HG03135 (cell line): Measurements from ENCODE around the gene CHMP5.

ENCODE experiments used
- ATAC-seq: cut with Tn5 transposase; IDR thresholded peaks from one replicate; pipeline ENCODE4 v1.9.1; 2021; ENCODE audit warnings: mild to moderate bottlenecking, moderate library complexity; ENCODE audit not compliant: unreplicated experiment

The CHMP5 gene

DNA sequence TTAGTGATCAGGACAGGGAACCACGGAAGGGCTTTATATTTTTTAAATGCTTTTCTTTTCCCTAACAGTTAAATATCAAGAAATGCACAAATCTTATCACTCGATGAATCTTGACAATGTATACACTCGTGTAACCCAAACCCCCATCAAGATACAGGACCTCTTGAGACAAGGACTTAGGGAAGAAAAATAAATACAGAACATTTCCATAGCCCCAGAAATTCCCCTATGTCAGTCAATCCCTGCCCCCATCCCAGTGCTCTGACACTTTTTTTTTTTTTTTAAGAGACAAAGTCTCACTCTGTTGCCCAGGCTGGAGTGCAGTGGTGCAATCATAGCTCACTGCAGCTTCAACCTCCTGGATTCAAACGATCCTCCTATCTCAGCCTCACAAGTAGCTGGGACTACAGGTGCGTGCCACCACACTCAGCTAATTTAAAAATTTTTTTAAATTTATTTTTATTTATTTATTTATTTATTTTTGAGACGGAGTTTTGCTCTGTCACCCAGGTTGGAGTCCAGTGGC is 22.2 kb upstream of the CHMP5 start:
- no peak for ATAC-seq

DNA sequence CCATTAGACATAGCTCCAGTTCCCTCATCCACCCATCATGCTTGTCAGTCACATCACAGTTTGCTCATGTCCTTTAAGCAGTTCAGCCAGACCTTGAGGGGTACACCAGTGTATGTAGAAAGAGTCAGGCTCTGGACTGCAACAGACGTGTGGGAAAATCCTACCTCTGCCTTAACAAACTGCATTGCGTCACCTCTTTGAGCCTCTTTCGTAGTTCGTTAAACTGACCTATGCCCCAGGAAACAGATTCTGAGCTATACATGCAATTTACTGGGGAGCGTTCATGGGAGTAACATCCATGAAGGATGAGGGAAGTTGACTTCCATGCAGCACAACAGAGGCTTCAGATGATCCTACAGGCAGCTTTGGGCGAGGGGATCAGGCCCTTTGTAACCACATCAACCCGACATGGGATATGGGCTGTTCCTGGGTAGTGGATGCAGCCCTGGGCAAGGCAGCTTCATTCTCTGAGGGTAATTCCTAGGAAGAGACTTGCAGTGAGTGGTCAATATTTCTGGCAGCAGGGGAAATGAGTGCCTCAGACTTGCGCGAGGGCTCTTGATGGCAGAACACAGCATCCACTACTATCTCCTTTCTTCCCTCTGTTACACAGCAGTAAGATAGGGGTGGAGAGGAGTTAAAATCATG is 20.6 kb upstream of the CHMP5 start:
- ATAC-seq: no peak

DNA sequence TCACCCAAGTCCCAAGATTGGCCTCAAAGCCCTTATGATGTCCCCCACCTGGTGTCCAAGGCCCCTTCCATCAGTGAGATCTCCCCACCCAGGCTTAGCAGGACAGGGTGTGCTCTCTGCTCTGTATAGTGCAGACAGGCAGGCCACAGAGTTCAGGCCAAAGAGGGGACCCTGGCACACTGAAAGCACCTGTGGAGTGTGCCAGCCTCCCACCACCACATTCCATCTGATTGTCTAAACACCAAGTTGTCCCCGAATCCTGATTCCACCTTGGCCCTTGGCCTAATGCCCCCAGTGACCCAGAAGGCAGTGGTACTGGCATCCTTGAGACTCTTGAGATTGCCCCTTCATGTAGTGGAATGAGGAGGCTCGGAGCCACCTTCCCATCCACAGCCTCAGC is 19.5 kb upstream of the CHMP5 start:
- no peak for ATAC-seq

DNA sequence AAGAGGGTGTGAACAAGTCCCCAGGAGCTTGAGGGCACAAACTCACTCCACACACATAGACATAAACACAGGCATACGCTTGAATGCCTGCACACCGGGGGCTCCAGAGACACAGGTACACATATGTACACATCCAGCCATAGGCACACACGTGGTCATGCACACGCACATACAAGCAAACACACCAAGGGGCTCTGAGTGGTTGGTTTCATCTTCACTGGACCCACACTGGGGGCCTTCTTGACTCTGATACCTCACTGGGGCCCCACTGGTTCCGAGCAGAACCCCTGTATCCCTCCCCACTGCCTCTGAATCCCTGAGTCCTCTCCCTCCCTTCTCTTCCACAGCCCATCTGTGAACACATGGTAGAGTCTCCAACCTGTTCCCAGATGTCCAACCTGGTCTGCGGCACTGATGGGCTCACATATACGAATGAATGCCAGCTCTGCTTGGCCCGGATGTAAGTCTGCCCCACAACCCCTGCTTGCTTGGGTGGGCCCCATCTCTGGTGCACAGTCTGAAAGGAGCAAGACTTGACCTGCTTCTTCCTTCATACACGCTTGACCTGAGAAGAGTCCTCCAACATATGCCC is 18.5 kb upstream of the CHMP5 start:
- ATAC-seq: no peak

DNA sequence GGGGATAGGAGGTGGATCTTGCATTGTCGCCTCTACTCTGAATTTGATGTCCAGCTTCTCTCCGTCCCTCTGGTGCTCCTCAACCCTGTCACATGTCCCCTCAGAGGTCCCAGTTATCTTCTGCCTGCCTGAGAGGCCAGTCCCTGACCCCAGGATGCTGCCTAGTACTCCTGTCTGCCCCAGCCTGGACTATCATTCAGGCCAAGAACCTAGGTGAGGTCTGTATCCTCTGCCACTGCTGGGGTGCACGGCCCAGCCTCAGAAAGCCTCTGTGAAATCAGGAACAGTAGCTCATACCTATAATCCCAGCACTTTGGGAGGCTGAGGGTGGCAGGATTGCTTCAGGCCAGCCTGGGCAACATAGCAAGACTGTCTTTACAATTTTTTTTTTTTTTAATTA is 16.2 kb upstream of the CHMP5 start:
- no peak for ATAC-seq

DNA sequence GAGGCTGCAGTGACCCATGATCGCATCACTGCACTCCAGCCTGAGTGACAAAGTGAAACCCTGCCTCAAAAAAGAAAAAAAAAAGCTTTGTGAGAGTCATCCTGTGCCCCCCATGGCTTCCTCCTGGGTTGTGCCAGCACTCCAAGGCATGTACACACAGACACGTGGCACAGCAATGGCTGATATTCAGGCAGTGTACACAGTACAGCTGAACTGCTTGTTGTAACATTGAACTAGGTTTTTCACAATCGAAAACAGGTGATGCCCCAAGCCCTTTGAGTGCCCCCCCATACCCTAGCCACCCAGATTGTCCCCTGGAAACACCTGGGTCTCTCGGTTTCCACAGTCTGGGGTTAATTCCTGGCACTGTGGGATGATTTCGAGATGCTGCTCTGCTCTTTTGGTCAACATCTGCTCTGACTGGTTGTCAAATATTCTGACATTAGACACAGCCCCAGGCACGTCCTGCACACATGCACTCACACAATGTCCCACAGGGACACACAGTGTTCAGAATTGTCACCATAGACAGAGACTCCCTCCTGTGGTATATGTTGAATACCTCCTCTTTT is 15.7 kb upstream of the CHMP5 start:
- ATAC-seq: no peak

DNA sequence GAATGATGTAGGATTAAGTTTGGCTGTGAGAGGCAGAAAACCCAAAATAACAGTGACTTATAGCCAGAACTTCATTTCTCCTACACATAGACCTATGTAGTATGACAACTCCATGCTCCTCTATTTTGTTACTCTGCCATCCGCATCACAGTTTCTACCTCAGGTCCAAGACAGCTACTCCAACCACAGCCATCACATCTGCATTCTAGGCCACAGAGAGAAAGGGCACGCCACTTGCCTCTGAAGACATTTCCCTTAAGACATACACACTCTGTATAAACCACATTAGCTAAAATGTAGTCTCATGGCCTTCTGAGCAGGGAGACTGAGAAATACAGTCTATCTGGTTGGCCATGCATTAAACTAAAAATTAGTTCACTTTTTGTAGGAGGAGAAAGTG is 14.9 kb upstream of the CHMP5 start:
- ATAC-seq: no peak

DNA sequence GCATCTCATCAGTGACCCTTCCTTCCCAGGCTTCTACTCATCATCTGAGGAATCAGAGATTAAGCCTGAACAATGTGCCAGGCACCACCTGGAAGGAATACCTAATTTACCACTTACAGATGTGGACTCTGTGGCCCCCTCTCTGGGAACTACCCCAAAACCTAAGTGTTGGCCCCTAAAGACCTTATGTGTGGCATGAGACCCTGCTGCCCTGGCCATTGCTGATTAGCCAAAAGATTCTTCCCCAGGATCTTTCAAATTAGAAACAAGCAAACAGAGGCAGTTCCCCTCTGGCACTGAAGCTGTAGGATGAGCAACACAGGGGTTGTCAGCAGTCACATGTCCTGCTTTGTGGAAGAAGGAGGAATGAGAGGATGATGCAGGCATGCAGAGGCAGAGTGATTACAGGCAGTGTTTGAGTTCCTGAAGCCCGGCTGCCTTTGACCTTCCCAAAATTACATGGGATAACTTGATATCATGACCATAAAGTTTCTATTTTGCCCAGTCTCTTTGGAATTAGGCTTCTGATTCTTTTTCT is 14.3 kb upstream of the CHMP5 start:
- no peak for ATAC-seq

DNA sequence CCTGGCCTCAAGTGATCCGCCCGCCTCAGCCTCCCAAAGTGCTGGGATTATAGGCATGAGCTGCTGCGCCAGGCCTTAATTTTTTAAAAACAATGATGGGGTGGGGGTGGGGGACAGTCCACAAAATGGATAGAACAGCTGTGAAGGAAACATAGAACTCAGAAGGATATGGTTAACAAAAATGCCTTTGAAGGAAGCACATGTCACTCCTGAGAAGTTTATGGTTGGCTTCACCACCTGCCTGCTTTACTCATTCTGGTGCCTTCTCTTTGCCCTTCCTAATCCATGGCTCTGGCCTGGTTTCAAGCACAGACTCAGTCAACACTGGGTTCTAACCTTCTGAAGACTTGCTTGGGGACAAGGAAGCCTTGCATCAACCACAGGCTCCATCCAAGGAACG is 10.6 kb upstream of the CHMP5 start:
- ATAC-seq: no peak

DNA sequence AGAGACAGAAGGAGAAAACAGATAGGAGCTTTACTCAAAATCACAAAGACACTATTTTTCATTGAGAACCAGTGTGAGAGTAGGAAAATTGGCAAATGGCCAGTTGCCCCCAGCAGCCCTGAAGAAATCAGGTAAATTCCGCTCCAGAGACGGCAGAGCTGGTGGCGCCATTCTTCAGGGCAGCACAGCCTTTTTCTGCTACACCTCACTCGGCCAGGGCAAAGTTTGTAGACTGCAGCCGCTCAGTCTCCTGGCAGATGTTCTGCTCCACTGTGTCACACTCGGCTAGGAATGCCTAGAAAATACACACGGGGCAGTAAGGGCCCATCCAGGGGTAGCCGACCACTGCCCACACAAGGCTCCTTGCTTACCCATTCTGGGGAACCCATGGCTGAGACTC is 9.8 kb upstream of the CHMP5 start:
- no peak for ATAC-seq

DNA sequence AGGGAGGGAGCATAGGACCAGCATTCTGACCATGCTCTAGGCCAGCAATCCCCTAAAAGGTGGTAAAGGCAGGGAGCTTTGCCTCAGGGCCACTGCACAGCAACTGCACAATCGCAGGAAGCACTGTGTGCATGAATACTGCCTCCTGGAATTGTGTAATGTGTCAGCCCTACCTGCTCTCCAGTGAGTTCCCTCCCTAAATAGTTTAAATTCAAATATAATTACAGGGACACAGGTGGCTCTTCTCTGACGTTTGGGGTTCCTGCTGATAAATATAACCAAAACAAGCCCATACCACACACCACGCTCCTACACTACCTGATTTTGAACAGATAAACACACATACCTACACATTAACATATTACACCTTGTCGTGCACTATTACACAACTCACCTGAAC is 9.4 kb upstream of the CHMP5 start:
- ATAC-seq: no peak

DNA sequence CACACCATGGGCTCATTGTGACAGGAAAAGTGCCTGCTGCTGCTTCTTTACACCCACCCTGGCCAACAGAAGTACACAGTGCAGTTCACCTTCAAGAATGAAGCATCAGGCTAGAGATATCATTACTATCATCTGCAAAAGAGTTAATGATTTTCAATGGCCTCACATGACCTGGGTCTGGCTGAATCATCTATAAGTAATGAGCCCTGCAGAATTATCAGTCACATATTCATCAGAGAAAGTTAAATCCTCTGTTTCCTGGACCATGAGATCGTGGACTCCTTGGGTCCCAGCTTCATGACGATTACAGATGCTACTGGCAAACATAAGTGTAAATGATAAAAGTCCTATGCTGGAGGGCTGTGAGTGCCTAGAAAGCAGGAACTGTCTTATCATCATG is 8.6 kb upstream of the CHMP5 start:
- no peak for ATAC-seq

DNA sequence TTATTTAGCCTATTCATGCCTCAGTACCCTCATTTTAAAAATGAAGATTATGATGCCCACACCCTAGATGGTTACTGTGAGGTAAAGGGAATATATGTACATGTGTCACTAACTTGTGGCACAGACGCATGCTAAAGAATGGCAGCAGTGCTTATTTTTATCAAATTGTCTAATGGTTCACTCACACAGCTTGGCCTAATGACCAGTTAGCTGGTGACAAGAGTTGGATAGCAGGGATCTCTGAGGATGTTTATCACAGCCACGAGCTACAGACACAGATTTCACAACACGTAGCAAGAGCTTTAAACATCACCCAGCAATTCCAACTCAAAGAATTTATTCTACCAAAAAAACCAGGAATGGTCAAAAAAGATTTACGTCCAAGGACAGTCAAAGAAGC is 7.6 kb upstream of the CHMP5 start:
- ATAC-seq: no peak

DNA sequence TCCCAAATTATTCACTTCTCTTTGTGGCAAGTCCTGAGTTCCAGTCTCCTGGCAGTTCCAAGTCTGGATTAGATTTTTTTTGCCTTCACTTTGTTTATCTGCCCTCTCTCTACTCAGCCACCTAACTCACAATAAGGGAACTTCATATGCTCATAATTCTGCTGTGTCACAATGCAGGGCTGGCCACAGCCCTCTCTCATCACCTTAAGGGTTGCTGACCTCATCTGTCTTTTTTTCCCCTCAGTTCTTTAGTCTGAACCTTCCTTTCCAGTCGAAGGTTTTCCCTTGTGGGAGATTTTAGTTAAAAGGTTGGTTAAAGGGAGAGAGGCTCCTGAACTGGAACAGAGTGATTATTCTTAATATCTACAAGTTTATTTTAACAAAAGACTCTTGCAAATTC is 4.5 kb upstream of the CHMP5 start:
- ATAC-seq: no peak

DNA sequence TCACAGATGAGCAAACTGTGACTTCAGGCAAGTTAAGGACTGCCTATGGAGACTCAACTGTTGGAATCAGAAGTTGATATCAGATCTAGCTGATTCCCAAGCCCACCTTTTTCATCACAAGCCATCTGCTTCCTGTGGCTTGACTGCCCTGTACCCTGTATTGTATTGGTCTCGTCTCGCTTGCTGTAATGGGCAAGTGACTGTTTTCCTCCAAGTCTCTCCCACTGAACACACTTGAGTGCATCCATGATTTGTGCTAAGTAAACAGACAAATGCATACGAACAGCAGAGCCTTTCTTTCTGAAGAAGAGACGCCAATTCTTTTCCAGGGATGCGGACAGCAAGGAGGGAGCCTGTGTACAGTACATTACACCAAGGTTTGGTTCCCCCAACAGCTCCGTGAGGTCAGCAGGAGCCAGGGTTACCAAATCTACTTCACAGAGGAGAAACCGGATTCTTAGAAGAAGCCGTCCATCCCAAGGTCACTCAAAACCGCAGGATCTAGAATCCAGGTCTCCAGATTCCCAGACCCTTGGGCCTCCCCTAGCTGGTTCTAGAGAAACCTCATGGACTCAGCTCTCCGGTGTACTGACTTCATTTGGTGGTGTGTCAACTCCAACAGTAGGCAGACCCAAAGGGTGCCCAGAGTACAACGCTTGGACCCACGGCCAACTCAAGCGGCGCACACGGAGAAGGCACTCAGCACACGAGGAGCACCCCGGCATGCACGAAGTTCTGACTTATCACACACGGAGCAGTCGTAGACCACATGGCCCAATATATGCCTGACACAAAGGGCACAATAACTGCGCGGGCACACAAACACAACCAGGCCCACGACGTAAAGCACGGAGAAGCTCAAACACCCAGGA is 1.5 kb upstream of the CHMP5 start:
- peak; percentile 5 for ATAC-seq

DNA sequence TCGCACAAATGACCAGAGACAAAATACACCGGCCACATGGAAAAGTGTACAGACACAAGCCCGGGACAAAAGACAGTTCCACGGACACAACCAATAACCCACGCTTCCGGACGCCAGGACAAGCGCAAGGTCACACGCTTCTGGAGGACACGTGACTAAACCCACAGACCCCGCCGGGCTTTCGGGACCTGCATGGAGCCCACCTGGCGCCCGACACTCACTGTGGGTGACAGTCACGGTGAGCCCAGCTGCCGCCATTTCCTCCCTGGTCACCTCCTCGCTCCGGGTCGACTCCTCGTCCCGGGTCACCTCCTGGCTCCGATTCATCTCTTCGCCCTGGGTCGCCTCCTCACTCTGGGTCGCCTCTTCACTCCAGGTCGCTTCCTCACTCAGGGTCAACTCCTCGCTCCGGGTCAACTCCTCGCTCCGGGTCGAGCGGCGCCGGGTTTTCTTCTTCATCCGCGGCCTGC is 811 bp upstream of the CHMP5 start:
- peak; percentile 31 for ATAC-seq

DNA sequence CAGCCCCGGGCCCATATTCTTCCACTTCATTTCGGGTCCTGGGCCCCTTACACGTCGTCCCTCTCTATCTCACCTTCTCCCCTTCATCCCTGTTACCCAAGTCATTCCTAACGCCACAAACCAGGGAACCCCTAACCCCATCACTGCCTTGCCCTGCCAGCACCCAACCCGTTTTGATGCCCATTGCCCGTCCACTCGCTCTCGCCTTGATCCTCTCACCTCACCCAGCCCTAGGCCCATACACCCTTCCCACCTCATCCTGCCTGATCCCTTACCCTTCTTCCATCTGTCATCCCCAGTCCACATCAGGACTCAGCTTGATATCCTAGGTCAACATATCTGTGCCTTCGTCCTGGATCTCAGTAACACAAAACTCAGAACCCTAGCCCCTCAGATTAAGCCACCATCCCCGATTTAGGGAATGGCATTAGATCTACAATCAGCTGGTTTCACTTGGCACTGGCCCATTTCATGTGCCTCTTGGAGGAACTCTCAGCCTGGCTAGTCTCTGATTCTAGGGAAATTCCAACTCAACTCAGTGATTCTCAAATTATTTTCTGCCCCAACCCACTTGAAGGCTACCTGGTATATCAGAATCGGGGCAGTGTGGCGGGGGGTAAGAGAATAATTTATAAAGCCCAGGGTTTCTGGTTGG is 489 bp downstream of the CHMP5 start:
- no peak for ATAC-seq

DNA sequence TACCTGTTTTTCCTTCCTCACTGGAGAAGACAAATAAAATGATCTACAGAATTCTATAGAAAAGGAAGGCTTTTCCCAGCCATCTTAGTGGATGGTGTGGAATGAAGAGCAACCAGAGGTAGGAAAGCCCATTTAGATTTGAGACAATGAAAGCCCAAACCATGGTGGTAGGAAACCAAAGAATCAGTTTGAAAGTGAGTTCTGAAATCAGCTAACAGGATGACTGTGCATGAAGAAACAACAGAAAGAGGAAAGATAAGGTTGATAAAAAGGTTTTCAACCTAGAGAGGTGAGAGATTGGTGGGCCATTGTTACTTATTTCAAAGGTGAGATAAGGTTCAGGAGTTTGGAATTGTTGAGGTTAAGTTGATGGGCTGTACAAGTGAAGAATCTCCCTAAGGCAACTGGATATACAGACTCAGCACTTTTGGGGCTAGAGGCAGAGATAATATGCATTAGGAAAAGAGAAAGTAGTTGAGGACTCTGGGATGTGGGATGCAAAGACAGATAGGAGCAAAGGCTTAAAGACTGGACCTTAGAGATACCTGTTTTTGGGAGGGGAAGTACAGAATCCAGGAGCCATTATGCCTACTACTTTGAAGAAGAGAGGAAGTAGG is 2.4 kb downstream of the CHMP5 start:
- no peak for ATAC-seq

DNA sequence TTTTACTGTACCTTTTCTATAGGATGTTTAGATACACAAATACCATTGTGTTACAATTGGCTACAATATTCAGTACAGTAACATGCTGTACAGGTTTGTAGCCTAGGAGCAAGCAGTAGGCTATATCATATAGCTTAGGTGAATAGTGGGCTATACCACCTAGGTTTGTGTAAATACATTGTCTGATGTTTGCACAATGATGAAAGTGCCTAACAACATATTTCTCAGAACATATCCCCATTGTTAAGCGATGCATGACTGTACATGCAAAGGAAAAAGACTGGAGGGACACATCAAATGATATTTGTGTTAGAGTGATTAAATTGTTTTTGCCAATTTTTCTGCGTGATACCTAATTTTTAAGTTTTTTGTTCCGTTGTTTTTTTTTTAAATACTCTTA is 5.3 kb downstream of the CHMP5 start:
- ATAC-seq: no peak

DNA sequence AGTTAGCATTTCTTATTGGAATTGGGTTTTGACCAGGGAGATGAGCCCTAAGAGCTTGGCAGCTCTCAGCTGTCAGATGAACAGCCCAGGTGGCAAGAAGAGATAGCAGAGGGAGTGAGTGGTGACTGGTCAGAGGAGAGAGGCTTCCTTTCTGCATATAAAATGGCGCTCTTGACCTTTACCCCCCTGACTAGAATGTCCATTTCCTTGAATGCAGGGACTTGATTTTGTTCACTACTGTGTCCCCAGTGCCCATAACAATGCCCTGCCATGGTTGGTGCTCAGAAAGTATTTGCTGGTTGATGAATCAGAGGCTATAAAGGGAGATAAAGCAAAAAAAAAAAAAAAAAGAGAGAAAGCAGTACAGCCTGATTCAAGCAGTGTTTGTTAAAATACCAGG is 7.2 kb downstream of the CHMP5 start:
- ATAC-seq: no peak
